SK-N-SH (cell line): ENCODE data around the gene PTGDR2. TPM values are rescaled to one million over a fixed set of nuclear protein-coding genes. Genes with fewer than 3 reads are reported as not detected.

ENCODE experiments used
- CTCF ChIA-PET: fragments of 300-600, 350-600 bp; formaldehyde crosslinking; extraction: SDS; loops from one replicate; lab custom pipeline; 2021; lab: Yijun Ruan, JAX
- POLR2A ChIA-PET: fragments of 350-600 bp; sonication (Branson Sonifier 250); formaldehyde crosslinking; extraction: SDS; loops from one replicate; lab custom pipeline; 2020; ENCODE audit warnings: antibody characterized with exemption, inconsistent platforms; lab: Yijun Ruan, JAX
- DNase-seq: peaks from one replicate; pipeline ENCODE4 v3.0.0; 2012
- H2AFZ ChIP-seq: fragments of 200-600 bp; sonication (generic); 2 replicates; pipeline ENCODE4 v1.8.1; 2016; ENCODE audit warnings: antibody characterized with exemption, mild to moderate bottlenecking, low read depth
- H3F3A ChIP-seq: fragments of 200-600 bp; sonication (generic); replicated peaks from 2 replicates; pipeline ENCODE3; 2016; ENCODE audit warnings: antibody characterized with exemption, mild to moderate bottlenecking; ENCODE audit not compliant: insufficient read depth
- H3K27ac ChIP-seq, 2 experiments: fragments of 200-500 bp in 1 of 2; fragments of 200-600 bp in 1 of 2; sonication (Bioruptor generic) in 1 of 2; sonication (generic), shearing (Covaris generic) in 1 of 2; 2 replicates each; pipeline versions ENCODE4 v1.5.1 to v1.6.1; 2014 to 2016; ENCODE audit warnings: low read depth in 2 of 2, inconsistent platforms in 1 of 2, low read length in 1 of 2, mild to moderate bottlenecking in 1 of 2, mixed read lengths in 1 of 2
- H3K27me3 ChIP-seq: fragments of 200-600 bp; sonication (generic), shearing (Covaris generic); 2 replicates; pipeline ENCODE4 v1.6.1; 2016; ENCODE audit warnings: mixed run types; ENCODE audit not compliant: insufficient read depth
- H3K36me3 ChIP-seq, 2 experiments: fragments of 200-500 bp in 1 of 2; fragments of 200-600 bp in 1 of 2; sonication (Bioruptor generic) in 1 of 2; sonication (generic) in 1 of 2; replicated peaks in 1 of 2; 2 replicates each; pipeline versions ENCODE3 to v1.5.1; 2014 to 2016; ENCODE audit warnings: low read length in 1 of 2, mild to moderate bottlenecking in 1 of 2; ENCODE audit not compliant: insufficient read depth in 2 of 2, control insufficient read depth in 1 of 2
- H3K4me1 ChIP-seq, 2 experiments: fragments of 200-500 bp in 1 of 2; fragments of 200-600 bp in 1 of 2; sonication (Bioruptor generic) in 1 of 2; sonication (generic), shearing (Covaris generic) in 1 of 2; 2 replicates each; pipeline versions ENCODE4 v1.5.1 to v1.6.1; 2014 to 2016; ENCODE audit warnings: low read depth in 1 of 2, low read length in 1 of 2, mixed run types in 1 of 2; ENCODE audit not compliant: insufficient read depth in 2 of 2, control insufficient read depth in 1 of 2
- H3K4me2 ChIP-seq: fragments of 200-600 bp; sonication (generic), shearing (Covaris generic); 2 replicates; pipeline ENCODE4 v1.6.1; 2017; ENCODE audit warnings: mixed run types
- H3K4me3 ChIP-seq, 2 experiments: fragments of 200-500 bp in 1 of 2; fragments of 200-600 bp in 1 of 2; sonication (Bioruptor generic) in 1 of 2; sonication (generic), shearing (Covaris generic) in 1 of 2; 2 replicates each; pipeline versions ENCODE4 v1.5.1 to v1.8.1; 2014 to 2016; ENCODE audit warnings: low read depth in 2 of 2, inconsistent platforms in 1 of 2, low read length in 1 of 2, mild to moderate bottlenecking in 1 of 2, mixed read lengths in 1 of 2, moderate library complexity in 1 of 2
- H3K79me2 ChIP-seq: fragments of 200-600 bp; sonication (generic); 2 replicates; pipeline ENCODE4 v1.8.1; 2017; ENCODE audit warnings: mild to moderate bottlenecking; ENCODE audit not compliant: insufficient read depth
- H3K9ac ChIP-seq: fragments of 200-600 bp; sonication (generic); 2 replicates; pipeline ENCODE4 v1.6.1; 2017; ENCODE audit warnings: mixed run types
- H3K9me2 ChIP-seq: fragments of 200-600 bp; sonication (generic); 2 replicates; pipeline ENCODE4 v1.6.1; 2017; ENCODE audit warnings: mixed run types
- H3K9me3 ChIP-seq: fragments of 200-600 bp; sonication (generic); 2 replicates; pipeline ENCODE4 v1.6.1; 2017; ENCODE audit warnings: mixed run types, mild to moderate bottlenecking, moderate library complexity
- H4K20me1 ChIP-seq: fragments of 200-600 bp; sonication (generic); 2 replicates; pipeline ENCODE4 v1.6.1; 2017; ENCODE audit warnings: mild to moderate bottlenecking, mixed run types; ENCODE audit not compliant: insufficient read depth
- CHD2 ChIP-seq: fragments of 150-350 bp; IDR thresholded peaks from 2 replicates; pipeline ENCODE4 v1.6.1; 2018; ENCODE audit warnings: low read length; ENCODE audit not compliant: partially characterized antibody
- FOSL2 ChIP-seq: IDR thresholded peaks from 2 replicates; pipeline ENCODE4 v1.4.0; 2012; ENCODE audit warnings: low read depth, mild to moderate bottlenecking, moderate library complexity, borderline replicate concordance
- FOXJ3 ChIP-seq: sonication (generic); formaldehyde crosslinking; IDR thresholded peaks from 2 replicates; pipeline ENCODE4 v1.5.1; 2020; ENCODE audit warnings: mild to moderate bottlenecking, missing genetic modification reagents
- GATA2 ChIP-seq: sonication (generic); formaldehyde crosslinking; IDR thresholded peaks from 2 replicates; pipeline ENCODE4 v1.5.0; 2020; ENCODE audit warnings: mild to moderate bottlenecking, missing genetic modification reagents
- IRF3 ChIP-seq: fragments of 150-350 bp; IDR thresholded peaks from 2 replicates; pipeline ENCODE4 v1.6.1; 2016; ENCODE audit warnings: mild to moderate bottlenecking, low read depth, low read length
- JUND ChIP-seq: IDR thresholded peaks from 2 replicates; pipeline ENCODE4 v1.4.0; 2012
- MEF2A ChIP-seq: IDR thresholded peaks from 2 replicates; pipeline ENCODE4 v1.4.0; 2012; ENCODE audit warnings: low read depth, borderline replicate concordance
- PBX3 ChIP-seq: IDR thresholded peaks from 2 replicates; pipeline ENCODE4; 2012
- POLR2AphosphoS5 ChIP-seq: IDR thresholded peaks from 2 replicates; pipeline ENCODE4 v1.6.1; 2012; ENCODE audit warnings: low read depth, low read length
- RAD21 ChIP-seq: IDR thresholded peaks from 2 replicates; pipeline ENCODE4 v1.6.1; 2012; ENCODE audit warnings: mild to moderate bottlenecking, low read length
- RCOR1 ChIP-seq: fragments of 150-350 bp; IDR thresholded peaks from 2 replicates; pipeline ENCODE4 v1.6.1; 2017; ENCODE audit warnings: antibody characterized with exemption, low read length
- RFX5 ChIP-seq: IDR thresholded peaks from 2 replicates; pipeline ENCODE4 v1.6.1; 2012; ENCODE audit warnings: mild to moderate bottlenecking, improper control_type of control experiment, low read length
- SIN3A ChIP-seq: IDR thresholded peaks from 2 replicates; pipeline ENCODE4 v1.6.1; 2012; ENCODE audit warnings: low read depth, mild to moderate bottlenecking, low read length, moderate library complexity, borderline replicate concordance
- TAF1 ChIP-seq: IDR thresholded peaks from 2 replicates; pipeline ENCODE4 v1.6.1; 2012; ENCODE audit warnings: low read depth, mild to moderate bottlenecking, low read length, moderate library complexity, borderline replicate concordance
- TCF12 ChIP-seq: IDR thresholded peaks from 2 replicates; pipeline ENCODE4 v1.4.0; 2012
- TEAD4 ChIP-seq: IDR thresholded peaks from 2 replicates; pipeline ENCODE4 v1.4.0; 2012; ENCODE audit warnings: mild to moderate bottlenecking, borderline replicate concordance; ENCODE audit not compliant: insufficient read depth
- USF1 ChIP-seq: IDR thresholded peaks from 2 replicates; pipeline ENCODE4 v1.4.0; 2012; ENCODE audit warnings: low read depth, borderline replicate concordance
- YY1 ChIP-seq: IDR thresholded peaks from 2 replicates; pipeline ENCODE4 v1.4.0; 2012; ENCODE audit warnings: low read depth, mild to moderate bottlenecking
- whole genome bisulfite sequencing: methylation state at CpG from one replicate; pipeline ENCODE4 v1.1.6; 2017; ENCODE audit warnings: low lambda C conversion rate; 5-methylcytosine and 5-hydroxymethylcytosine counted together
- polyA plus RNA-seq, 3 experiments: library from polyadenylated mRNA; depleted of rRNA; stranded (reverse); fragments of >200 nt; gene quantifications; 2 replicates each; pipeline ENCODE4 v1.2.3, GENCODE V29; 2012
- TF ChIP-seq, protein P1 (sequence below): fragments of 200-600 bp; sonication (generic); IDR thresholded peaks from 2 replicates; pipeline ENCODE4 v1.6.1; 2017; ENCODE audit warnings: antibody characterized with exemption, mild to moderate bottlenecking, moderate library complexity
- TF ChIP-seq, protein P2 (sequence below): IDR thresholded peaks from 2 replicates; pipeline ENCODE4 v1.4.0; 2012; ENCODE audit warnings: low read depth, borderline replicate concordance

The PTGDR2 gene
- polyA plus RNA-seq, 1 of the 3 experiments (the other 2 are of a cell fraction) = 0.02 TPM

DNA sequence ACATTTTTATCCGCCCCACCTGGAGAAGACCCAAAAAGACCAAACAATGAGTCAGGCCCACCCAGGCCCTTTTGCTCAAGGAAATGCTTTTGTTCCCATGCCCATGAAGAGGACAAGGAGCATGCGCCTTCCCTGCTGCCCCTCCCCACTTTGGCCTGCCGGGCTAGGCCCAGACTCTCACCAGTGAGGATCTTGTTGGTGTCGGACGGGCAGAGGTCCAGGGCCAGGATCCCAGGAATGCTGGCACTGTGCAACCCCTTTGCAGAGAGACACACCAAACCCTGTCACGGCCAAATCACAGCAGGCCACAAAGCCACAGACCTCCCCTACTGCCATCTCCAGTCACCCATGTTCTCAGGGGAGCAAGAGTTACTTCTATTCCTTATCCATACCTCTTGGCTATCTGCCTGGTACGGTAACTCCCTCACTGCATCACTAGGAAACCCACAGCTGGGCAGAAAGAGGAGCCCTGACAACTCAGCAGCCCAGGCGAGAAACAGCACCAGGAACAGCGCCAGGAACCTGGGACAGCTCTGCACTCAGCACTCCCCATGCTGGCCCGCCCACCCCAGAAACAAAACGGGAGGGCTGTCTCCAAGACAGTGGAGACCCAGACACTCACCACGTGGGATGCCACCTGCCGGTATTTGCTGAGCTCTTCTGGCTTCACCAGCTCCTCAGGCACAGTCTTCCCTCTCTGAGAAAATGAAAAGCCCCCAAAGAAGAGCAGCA is 45.1 kb upstream of the PTGDR2 start:
- no peak overlapping the region for H3K4me3 ChIP-seq
- ChIA-PET CTCF (interaction anchor here (1.3 to 21.9 kb wide), 9 partner anchors 12 to 228 kb away, joined by 3 to 550 read pairs (median 13); partner anchors contain the start of genes CCDC86, TMEM109 and TMEM132A), POLR2A (no interaction called here)
- peaks cover 23% of the 10 kb centered on the region for H4K20me1 ChIP-seq
- no peak overlapping the region for H2AFZ ChIP-seq
- H3K9me2 ChIP-seq = no peaks in the 10 kb centered on the region
- no peaks in the 10 kb centered on the region for H3K27me3 ChIP-seq
- H3K36me3 ChIP-seq = peaks cover 57 to 81% of the 10 kb centered on the region in 2 experiments
- peaks cover 0 to 14% of the 10 kb centered on the region in 2 experiments; a peak in 2 of 4 replicates for H3K4me1 ChIP-seq
- TF ChIP-seq IRF3 = no peak
- TF ChIP-seq RAD21 = no peak
- no peak for TF ChIP-seq GATA2 (CRISPR knock-in tag)
- no peak for TF ChIP-seq CHD2
- no peak for TF ChIP-seq SIN3A
- TF ChIP-seq TCF12 = no peak
- TF ChIP-seq, protein P1, sequence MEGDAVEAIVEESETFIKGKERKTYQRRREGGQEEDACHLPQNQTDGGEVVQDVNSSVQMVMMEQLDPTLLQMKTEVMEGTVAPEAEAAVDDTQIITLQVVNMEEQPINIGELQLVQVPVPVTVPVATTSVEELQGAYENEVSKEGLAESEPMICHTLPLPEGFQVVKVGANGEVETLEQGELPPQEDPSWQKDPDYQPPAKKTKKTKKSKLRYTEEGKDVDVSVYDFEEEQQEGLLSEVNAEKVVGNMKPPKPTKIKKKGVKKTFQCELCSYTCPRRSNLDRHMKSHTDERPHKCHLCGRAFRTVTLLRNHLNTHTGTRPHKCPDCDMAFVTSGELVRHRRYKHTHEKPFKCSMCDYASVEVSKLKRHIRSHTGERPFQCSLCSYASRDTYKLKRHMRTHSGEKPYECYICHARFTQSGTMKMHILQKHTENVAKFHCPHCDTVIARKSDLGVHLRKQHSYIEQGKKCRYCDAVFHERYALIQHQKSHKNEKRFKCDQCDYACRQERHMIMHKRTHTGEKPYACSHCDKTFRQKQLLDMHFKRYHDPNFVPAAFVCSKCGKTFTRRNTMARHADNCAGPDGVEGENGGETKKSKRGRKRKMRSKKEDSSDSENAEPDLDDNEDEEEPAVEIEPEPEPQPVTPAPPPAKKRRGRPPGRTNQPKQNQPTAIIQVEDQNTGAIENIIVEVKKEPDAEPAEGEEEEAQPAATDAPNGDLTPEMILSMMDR = no peak
- no peak for TF ChIP-seq MEF2A
- no peak for TF ChIP-seq FOXJ3 (CRISPR knock-in tag)
- H3K4me2 ChIP-seq = no peak overlapping the region
- H3K79me2 ChIP-seq = peaks cover 39% of the 10 kb centered on the region
- H3F3A ChIP-seq = peaks cover 13% of the 10 kb centered on the region
- no peaks in the 10 kb centered on the region for H3K9me3 ChIP-seq
- no peak overlapping the region for H3K27ac ChIP-seq
- no peak overlapping the region for H3K9ac ChIP-seq
- 97% methylated on average over 5 of the region's 13 CpGs for WGBS
- DNase-seq = no peak

GRCh38 chr11:60899977-60900376 is 44.2 kb upstream of the PTGDR2 start:
- peaks cover 21% of the 10 kb centered on the region for H4K20me1 ChIP-seq
- no peak for DNase-seq
- H3K27ac ChIP-seq = no peak overlapping the region
- H3K4me1 ChIP-seq = peaks cover 0 to 8% of the 10 kb centered on the region in 2 experiments; a peak in 2 of 4 replicates
- 80% methylated on average over 4 of the region's 4 CpGs for WGBS
- no peak overlapping the region for H3K4me3 ChIP-seq
- peaks cover 31% of the 10 kb centered on the region for H3K79me2 ChIP-seq
- CTCF ChIA-PET = interaction anchor here (0.6 to 21.9 kb wide), 39 partner anchors 8 to 287 kb away, joined by 3 to 550 read pairs (median 6); partner anchors contain the start of genes CCDC86, PTGDR2, TMEM109 and TMEM132A
- H3K9ac ChIP-seq = no peak overlapping the region
- no peaks in the 10 kb centered on the region for H3K27me3 ChIP-seq
- H3K4me2 ChIP-seq = no peak overlapping the region
- no peaks in the 10 kb centered on the region for H3K9me2 ChIP-seq
- H3F3A ChIP-seq = peaks cover 13% of the 10 kb centered on the region
- H2AFZ ChIP-seq = no peak overlapping the region
- POLR2A ChIA-PET = interaction anchor here (1.0 kb wide), 2 partner anchors 11 to 68 kb away, joined by 3 to 4 read pairs; no protein-coding TSS in a partner anchor
- H3K36me3 ChIP-seq = peaks cover 66 to 89% of the 10 kb centered on the region in 2 experiments
- no peaks in the 10 kb centered on the region for H3K9me3 ChIP-seq
- TF ChIP-seq PBX3 (no peak), TAF1 (no peak), RCOR1 (no peak), RFX5 (no peak), YY1 (no peak), USF1 (no peak), TEAD4 (no peak), JUND (no peak), GATA2 (CRISPR knock-in tag) (no peak), POLR2AphosphoS5 (no peak), RAD21 (no peak), FOXJ3 (CRISPR knock-in tag) (no peak), FOSL2 (no peak), TCF12 (no peak), CHD2 (no peak)
- TF ChIP-seq, protein P2, sequence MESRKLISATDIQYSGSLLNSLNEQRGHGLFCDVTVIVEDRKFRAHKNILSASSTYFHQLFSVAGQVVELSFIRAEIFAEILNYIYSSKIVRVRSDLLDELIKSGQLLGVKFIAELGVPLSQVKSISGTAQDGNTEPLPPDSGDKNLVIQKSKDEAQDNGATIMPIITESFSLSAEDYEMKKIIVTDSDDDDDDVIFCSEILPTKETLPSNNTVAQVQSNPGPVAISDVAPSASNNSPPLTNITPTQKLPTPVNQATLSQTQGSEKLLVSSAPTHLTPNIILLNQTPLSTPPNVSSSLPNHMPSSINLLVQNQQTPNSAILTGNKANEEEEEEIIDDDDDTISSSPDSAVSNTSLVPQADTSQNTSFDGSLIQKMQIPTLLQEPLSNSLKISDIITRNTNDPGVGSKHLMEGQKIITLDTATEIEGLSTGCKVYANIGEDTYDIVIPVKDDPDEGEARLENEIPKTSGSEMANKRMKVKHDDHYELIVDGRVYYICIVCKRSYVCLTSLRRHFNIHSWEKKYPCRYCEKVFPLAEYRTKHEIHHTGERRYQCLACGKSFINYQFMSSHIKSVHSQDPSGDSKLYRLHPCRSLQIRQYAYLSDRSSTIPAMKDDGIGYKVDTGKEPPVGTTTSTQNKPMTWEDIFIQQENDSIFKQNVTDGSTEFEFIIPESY = no peak
